Spleen (tissue), 11 donors: ENCODE data around the gene FAM184A. TPM values are rescaled to one million over a fixed set of nuclear protein-coding genes. Genes with fewer than 3 reads are reported as not detected.
"Not testable (repeated sequence)": the region's sequence is repeated elsewhere in the genome, so short reads cannot be mapped to it uniquely, and the experiment has no call there.

ENCODE experiments used
- DNase-seq: peaks from one replicate; pipeline ENCODE4 v3.0.0-alpha.2; 2020
- H3K27ac ChIP-seq, 8 donors: fragments of 200-600 bp; sonication (generic) in 7 of 8; 1 replicate in 4 of 8; 2 replicates in 4 of 8; pipeline versions ENCODE4 v1.5.0 to v1.8.0; 2016 to 2021; ENCODE audit warnings: inconsistent platforms in 4 of 8, mild to moderate bottlenecking in 4 of 8, moderate library complexity in 1 of 8
- H3K27me3 ChIP-seq, 7 donors: fragments of 200-600 bp; sonication (generic) in 6 of 7; replicated peaks in 1 of 7; 1 replicate in 4 of 7; 2 replicates in 3 of 7; pipeline versions ENCODE4 v1.5.0 to v1.8.0; 2016 to 2021; ENCODE audit warnings: inconsistent platforms in 3 of 7, mild to moderate bottlenecking in 1 of 7
- H3K36me3 ChIP-seq, 6 donors: fragments of 200-600 bp; sonication (generic) in 5 of 6; 1 replicate in 4 of 6; 2 replicates in 2 of 6; pipeline versions ENCODE4 v1.5.0 to v1.8.0; 2016 to 2021; ENCODE audit warnings: inconsistent platforms in 2 of 6
- H3K4me1 ChIP-seq, 6 donors: fragments of 200-600 bp; sonication (generic) in 5 of 6; 1 replicate in 3 of 6; 2 replicates in 3 of 6; pipeline versions ENCODE4 v1.5.0 to v1.8.0; 2016 to 2021; ENCODE audit warnings: inconsistent platforms in 3 of 6
- H3K4me3 ChIP-seq, 8 donors: fragments of 200-600 bp; sonication (generic) in 7 of 8; 1 replicate in 4 of 8; 2 replicates in 4 of 8; pipeline versions ENCODE4 v1.5.0 to v1.8.0; 2016 to 2021; ENCODE audit warnings: inconsistent platforms in 4 of 8, mild to moderate bottlenecking in 4 of 8, moderate library complexity in 2 of 8
- H3K9me3 ChIP-seq, 8 donors: fragments of 200-600 bp; sonication (generic) in 7 of 8; 1 replicate in 4 of 8; 2 replicates in 4 of 8; pipeline versions ENCODE4 v1.5.0 to v1.8.0; 2016 to 2021; ENCODE audit warnings: inconsistent platforms in 4 of 8
- CTCF ChIP-seq, 11 experiments: fragments of 200-600 bp in 7 of 11; fragments of 450-650 bp in 4 of 11; sonication (generic) in 4 of 11; IDR thresholded peaks in 8 of 11; conservative IDR thresholded peaks in 3 of 11; 1 replicate in 7 of 11; 2 replicates in 4 of 11; pipeline versions ENCODE4 v1.4.0 to v1.8.0; 2016 to 2021; ENCODE audit warnings: antibody characterized with exemption in 11 of 11, inconsistent platforms in 4 of 11, mild to moderate bottlenecking in 1 of 11
- POLR2A ChIP-seq, 3 donors: fragments of 450-650 bp; IDR thresholded peaks; one replicate each; pipeline ENCODE4 v1.5.1; 2017; ENCODE audit warnings: antibody characterized with exemption in 3 of 3, mild to moderate bottlenecking in 1 of 3
- POLR2AphosphoS5 ChIP-seq, 3 donors: sonication (generic); formaldehyde crosslinking; IDR thresholded peaks; one replicate each; pipeline ENCODE4 v1.5.1; 2017; ENCODE audit warnings: antibody characterized with exemption in 3 of 3
- WGBS, 5 donors: extraction: QIAGEN DNeasy Blood & Tissue Kit in 3 of 5; methylation state at CpG; one replicate each; pipeline versions ENCODE4 v1.1.5 to v1.1.7; 2013 to 2018; 5-methylcytosine and 5-hydroxymethylcytosine counted together
- intact Hi-C: fragments of 100-400 bp; cut with DNase I; formaldehyde crosslinking; loops from one replicate; pipeline ENCODE4 v1.15.0; 2023; ENCODE audit warnings: low total_unique reads
- polyA plus RNA-seq, 3 donors: library from polyadenylated mRNA; stranded (reverse); fragments of 200-250 nt; gene quantifications; one replicate each; pipeline ENCODE4 v1.2.1, GENCODE V29; 2013
- total RNA-seq, 7 donors: library from RNA; depleted of rRNA in 3 of 7; stranded (reverse); fragments of >200 nt in 3 of 7; fragmentation: NEBNext Ultra II Directional in 4 of 7; extraction: Animal tissue kit (Norgen Biotek cat#: 25700) in 4 of 7; gene quantifications; one replicate each; pipeline versions ENCODE4 v1.1.0 to v1.2.1, GENCODE V29; 2016 to 2021
- donor health status: healthy with polysubstance abuse.
- donor health status: DM: no; HTN: no; CAD: no; lungs with moderate emphysema.
- donor health status: DM: no; HTN: no; CAD: no.
- donor health status: Bipolar disorder and iron deficiency.
- donor health status: healthy.
- donor health status: DM: no; HTN: no; CAD: no.
- donor health status: DM: yes; HTN: yes; CAD: no.

FAM184A gene
- total and polyA plus RNA-seq, 10 donors: 0.66 to 2.0 (median 1.2) TPM

- no peaks in the 10 kb centered on the region for H3K9me3 ChIP-seq
- H3K36me3 ChIP-seq: no peaks in the 10 kb centered on the region
- intact Hi-C loops: no loop called here
- no peak for DNase-seq
- H3K4me3 ChIP-seq: no peak overlapping the region
- 77 to 88% (median 82%) methylated on average over 4 of the region's 4 CpGs for WGBS, 5 donors
- no peaks in the 10 kb centered on the region for H3K4me1 ChIP-seq
- TF ChIP-seq POLR2A (IDR thresholded peaks at IDR 0.05) (no peak), POLR2AphosphoS5 (IDR thresholded peaks at IDR 0.05) (no peak), CTCF (IDR thresholded peaks at IDR 0.05 in 8 of 11, conservative IDR thresholded peaks at IDR 0.05 in 3 of 11) (no peak)
- H3K27ac ChIP-seq: no peak overlapping the region
- H3K27me3 ChIP-seq: no peaks in the 10 kb centered on the region
Measured at GRCh38 chr6:119121367-119121766, 42.9 kb upstream of the FAM184A start.

- Histone ChIP-seq H3K4me3 (no peak overlapping the region), H3K4me1 (no peaks in the 10 kb centered on the region), H3K27me3 (no peaks in the 10 kb centered on the region), H3K36me3 (no peaks in the 10 kb centered on the region), H3K27ac (no peak overlapping the region), H3K9me3 (no peaks in the 10 kb centered on the region)
- DNase-seq: no peak
- WGBS, 5 donors: 58 to 86% (median 71%) methylated on average over 4 of the region's 4 CpGs
- no peak for TF ChIP-seq POLR2AphosphoS5 (IDR thresholded peaks at IDR 0.05)
- TF ChIP-seq CTCF (IDR thresholded peaks at IDR 0.05 in 8 of 11, conservative IDR thresholded peaks at IDR 0.05 in 3 of 11): no peak
- no peak for TF ChIP-seq POLR2A (IDR thresholded peaks at IDR 0.05)
- intact Hi-C loops: no loop called here
Measured at GRCh38 chr6:119119989-119120388, 41.5 kb upstream of the FAM184A start.

- H3K9me3 ChIP-seq, H3K27ac ChIP-seq, H3K36me3 ChIP-seq, H3K4me3 ChIP-seq, H3K27me3 ChIP-seq, intact Hi-C loops, DNase-seq, H3K4me1 ChIP-seq: not testable (repeated sequence)
- 89 to 93% (median 90%) methylated on average over 13 of the region's 13 CpGs for WGBS, 5 donors
Measured at GRCh38 chr6:119119062-119119461, 40.6 kb upstream of the FAM184A start.

GRCh38 chr6:119116712-119117281 is 38.3 kb upstream of the FAM184A start:
- Histone ChIP-seq H3K4me3 (no peak overlapping the region), H3K36me3 (no peaks in the 10 kb centered on the region), H3K4me1 (peaks cover 0 to 10% (median 3%) of the 10 kb centered on the region in 6 donors), H3K27ac (no peak overlapping the region), H3K27me3 (no peaks in the 10 kb centered on the region), H3K9me3 (no peaks in the 10 kb centered on the region)
- 51 to 77% (median 66%) methylated on average over 3 of the region's 3 CpGs for WGBS, 5 donors
- TF ChIP-seq POLR2AphosphoS5 (IDR thresholded peaks at IDR 0.05): no peak
- TF ChIP-seq CTCF (IDR thresholded peaks at IDR 0.05 in 8 of 11, conservative IDR thresholded peaks at IDR 0.05 in 3 of 11): no peak
- no peak for TF ChIP-seq POLR2A (IDR thresholded peaks at IDR 0.05)
- intact Hi-C loops: no loop called here
- DNase-seq: no peak

- WGBS, 5 donors: 92 to 100% (median 100%) methylated on average over 1 of the region's 1 CpG
- peaks cover 0 to 17% (median 4%) of the 10 kb centered on the region in 6 donors for H3K4me1 ChIP-seq
- DNase-seq: no peak
- H3K9me3 ChIP-seq: no peaks in the 10 kb centered on the region
- no peaks in the 10 kb centered on the region for H3K27me3 ChIP-seq
- no peak overlapping the region for H3K27ac ChIP-seq
- no peak overlapping the region for H3K4me3 ChIP-seq
- intact Hi-C loops: no loop called here
- no peak for TF ChIP-seq POLR2AphosphoS5 (IDR thresholded peaks at IDR 0.05)
- TF ChIP-seq CTCF (IDR thresholded peaks at IDR 0.05 in 8 of 11, conservative IDR thresholded peaks at IDR 0.05 in 3 of 11): no peak
- TF ChIP-seq POLR2A (IDR thresholded peaks at IDR 0.05): no peak
- H3K36me3 ChIP-seq: no peaks in the 10 kb centered on the region
Measured at GRCh38 chr6:119113961-119114360, 35.5 kb upstream of the FAM184A start.
